Activated naive CD8-positive, alpha-beta T cell (primary cell): ENCODE results near the gene CADM4.
A peak's percentile ranks its signal among the peaks of the same experiment; 100 is the strongest.

Experiments
- H3K27ac Mint-ChIP-seq: one replicate; pipeline ENCODE4 v1.8.0; 2021; ENCODE audit warnings: mixed read lengths
- H3K27me3 Mint-ChIP-seq: one replicate; pipeline ENCODE4 v1.8.0; 2021; ENCODE audit warnings: mixed read lengths
- H3K36me3 Mint-ChIP-seq: one replicate; pipeline ENCODE4 v1.8.0; 2021; ENCODE audit warnings: mixed read lengths
- H3K4me1 Mint-ChIP-seq: one replicate; pipeline ENCODE4 v1.8.0; 2021; ENCODE audit warnings: low read depth, mixed read lengths
- H3K4me3 Mint-ChIP-seq: one replicate; pipeline ENCODE4 v1.8.0; 2021; ENCODE audit warnings: mild to moderate bottlenecking, mixed read lengths
- H3K9me3 Mint-ChIP-seq: one replicate; pipeline ENCODE4 v1.8.0; 2021; ENCODE audit warnings: low read depth, mixed read lengths

Gene CADM4

DNA sequence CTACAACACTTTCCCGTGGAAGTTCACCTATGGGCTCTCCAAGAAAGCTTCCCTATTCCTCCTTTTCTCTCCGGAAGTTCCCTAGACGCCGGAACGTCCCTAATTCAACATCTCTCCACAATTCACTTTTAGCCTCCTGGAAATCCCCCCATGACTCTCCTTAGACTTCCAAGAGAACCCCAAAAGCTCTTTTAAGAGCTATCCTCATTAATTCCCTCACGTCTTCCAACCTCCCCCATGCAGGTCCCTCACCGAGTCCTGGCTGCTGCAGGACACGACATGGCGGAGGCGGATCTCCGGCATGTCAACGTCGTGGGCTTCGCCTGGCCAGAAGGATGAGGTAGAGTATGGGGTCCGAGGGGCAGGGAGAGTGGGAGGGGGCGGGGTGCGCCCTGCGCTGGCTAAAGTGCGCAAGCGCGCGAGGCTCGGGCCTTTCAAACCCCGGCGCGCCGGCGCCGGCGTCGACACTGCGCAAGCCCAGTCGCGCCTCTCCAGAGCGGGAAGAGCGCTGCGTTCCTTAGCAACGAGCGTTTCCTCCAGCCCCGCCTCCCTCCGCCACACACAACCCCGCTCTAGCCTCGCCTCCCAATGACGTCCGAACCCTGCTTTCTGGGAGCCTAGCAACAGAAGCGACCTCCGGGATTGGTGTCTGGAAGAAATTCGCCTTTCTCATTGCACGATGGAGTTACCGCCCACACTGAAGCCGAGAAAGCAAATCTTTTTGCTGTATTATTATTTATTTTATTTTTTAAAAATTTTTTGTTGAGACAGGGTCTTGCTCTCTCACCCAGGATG lies 64.3 kb downstream of the CADM4 start, which contains the start of the genes PINLYP and XRCC1:
TSS of gene PINLYP (plus strand) at position 646 of the 795 bp plus-strand sequence. CDS start 1,391 bp downstream, outside the sequence.
TSS of gene XRCC1 (minus strand) at position 372 of the 795 bp plus-strand sequence. CDS start at position 303, 69 bp downstream.
- Mint-ChIP-seq H3K36me3 (no peaks in the 10 kb centered on the region), H3K27ac (peak within 1 kb of the TSS; percentile 91), H3K9me3 (no peaks in the 10 kb centered on the region), H3K4me3 (peak within 1 kb of the TSS; percentile 93), H3K4me1 (peaks cover 47% of the 10 kb centered on the region), H3K27me3 (no peaks in the 10 kb centered on the region)

DNA sequence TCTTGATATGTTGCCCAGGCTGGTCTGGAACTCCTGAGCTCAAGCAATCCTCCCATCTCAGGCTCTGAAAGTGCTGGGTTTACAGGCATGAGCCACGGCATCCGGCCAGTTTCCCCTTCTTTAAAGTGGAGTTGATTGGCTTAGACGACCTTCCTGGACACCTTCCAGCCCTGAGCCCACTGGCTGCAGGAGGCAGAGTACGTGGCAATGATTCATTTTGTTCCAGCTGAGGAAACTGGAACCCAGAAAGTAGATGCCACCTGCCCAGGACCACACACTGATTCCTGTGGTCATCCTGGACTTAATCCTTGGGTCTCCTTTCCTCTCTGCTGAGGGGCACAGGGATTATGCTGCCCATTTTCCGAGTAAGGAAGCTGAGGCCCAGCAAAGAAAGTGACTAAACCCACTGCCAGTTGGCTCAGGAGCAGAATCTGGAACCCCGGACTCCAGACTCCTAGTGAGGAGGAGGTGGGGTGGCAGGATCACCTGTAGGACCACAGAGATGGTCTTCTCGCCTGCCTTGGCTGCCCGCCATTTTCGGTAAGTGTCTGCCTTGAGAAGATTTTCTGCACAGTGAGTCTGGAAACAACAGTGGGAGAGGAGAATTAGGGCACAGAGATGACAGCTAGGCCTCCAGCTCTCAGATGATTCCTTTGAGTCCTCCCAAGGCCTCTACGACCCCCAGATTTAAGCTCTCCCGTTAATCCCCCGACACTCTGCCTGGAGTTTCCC lies 65.1 kb downstream of the CADM4 start:
- H3K27ac Mint-ChIP-seq: peak overlapping the region; percentile 91
- H3K36me3 Mint-ChIP-seq: peaks cover 2% of the 10 kb centered on the region
- H3K27me3 Mint-ChIP-seq: no peaks in the 10 kb centered on the region
- peak overlapping the region; percentile 93 for H3K4me3 Mint-ChIP-seq
- H3K9me3 Mint-ChIP-seq: no peaks in the 10 kb centered on the region
- peaks cover 46% of the 10 kb centered on the region for H3K4me1 Mint-ChIP-seq
